ENCODE results near the gene NOP16. TPM values are rescaled to one million over a fixed set of nuclear protein-coding genes. Genes with fewer than 3 reads are reported as not detected.

NOP16 gene
- total and polyA plus RNA-seq, 2 of the 13 experiments (the other 11 are each of a cell fraction or from before 2014, with no cell fraction given) = 43.3 to 48.4 TPM

- TF ChIP-seq RERE (CRISPR knock-in tag; IDR thresholded peaks at IDR 0.05; ENCODE audit: low read depth) (no peak), ZSCAN5A (CRISPR knock-in tag; IDR thresholded peaks at IDR 0.05; ENCODE audit: borderline replicate concordance) (no peak), ZNF343 (CRISPR knock-in tag; IDR thresholded peaks at IDR 0.05) (no peak), CSRNP1 (CRISPR knock-in tag; IDR thresholded peaks at IDR 0.05) (no peak), ZNF280D (CRISPR knock-in tag; IDR thresholded peaks at IDR 0.05) (no peak), SIX4 (CRISPR knock-in tag; IDR thresholded peaks at IDR 0.05) (no peak), TEAD3 (CRISPR knock-in tag; optimal IDR thresholded peaks at IDR 0.05; ENCODE audit: borderline replicate concordance) (no peak), HHEX (CRISPR knock-in tag; IDR thresholded peaks at IDR 0.05) (no peak), FOSL1 (CRISPR knock-in tag; IDR thresholded peaks at IDR 0.05; ENCODE audit: borderline replicate concordance) (no peak), FIP1L1 (IDR thresholded peaks at IDR 0.05; ENCODE audit: borderline replicate concordance, insufficient read depth, low read depth, low read length) (no peak), KDM3A (CRISPR knock-in tag; IDR thresholded peaks at IDR 0.05; ENCODE audit: low read depth) (0 out of 2 replicates have a peak, but pooled peaks have one; percentile 10), FOXA3 (CRISPR knock-in tag; IDR thresholded peaks at IDR 0.05) (no peak), ARID2 (CRISPR knock-in tag; IDR thresholded peaks at IDR 0.05; ENCODE audit: borderline replicate concordance) (no peak), TRIM22 (IDR thresholded peaks at IDR 0.05) (no peak), ZNF629 (CRISPR knock-in tag; conservative IDR thresholded peaks at IDR 0.05) (no peak)
These were observed 1.0 kb upstream of the NOP16 start (continued) for GRCh38 chr5:176389135-176390123.
